RWPE2 (cell line): ENCODE data around the gene COQ8B.

Experiments used
- ATAC-seq: fragments of 200-7000 bp; cut with Tn5 transposase; 3 replicates; pipeline ENCODE4 v1.9.1; 2021; ENCODE audit warnings: low read depth
- DNase-seq: peaks from one replicate; pipeline ENCODE4 v3.0.0-alpha.2; 2020; ENCODE audit warnings: low spot score
- H3K27ac ChIP-seq: fragments of 450-650 bp; 2 replicates; pipeline ENCODE4 v1.5.1; 2017; ENCODE audit warnings: mild to moderate bottlenecking; ENCODE audit not compliant: poor library complexity, severe bottlenecking
- H3K27me3 ChIP-seq: fragments of 250-450 bp; sonication (Bioruptor Pico); 2 replicates; pipeline ENCODE4 v1.5.1; 2021; ENCODE audit warnings: mild to moderate bottlenecking, moderate library complexity; ENCODE audit not compliant: insufficient read depth, poor library complexity, severe bottlenecking
- H3K36me3 ChIP-seq: fragments of 250-450 bp; sonication (Bioruptor Pico); 2 replicates; pipeline ENCODE4 v1.5.1; 2020; ENCODE audit warnings: low read depth, mild to moderate bottlenecking, moderate library complexity
- H3K4me1 ChIP-seq: fragments of 250-450 bp; sonication (Bioruptor Pico); 2 replicates; pipeline ENCODE4 v1.5.1; 2021; ENCODE audit warnings: mild to moderate bottlenecking, moderate library complexity; ENCODE audit not compliant: insufficient read depth, poor library complexity, severe bottlenecking
- H3K4me3 ChIP-seq: fragments of 250-450 bp; sonication (Bioruptor Pico); 2 replicates; pipeline ENCODE4 v1.5.1; 2021; ENCODE audit warnings: mild to moderate bottlenecking, moderate library complexity; ENCODE audit not compliant: severe bottlenecking
- H3K9me3 ChIP-seq: fragments of 250-450 bp; sonication (Bioruptor Pico); 2 replicates; pipeline ENCODE4 v1.5.1; 2021; ENCODE audit warnings: mild to moderate bottlenecking, moderate library complexity; ENCODE audit not compliant: severe bottlenecking
- CTCF ChIP-seq: fragments of 450-650 bp; IDR thresholded peaks from one replicate; pipeline ENCODE4 v1.5.1; 2017; ENCODE audit warnings: mild to moderate bottlenecking, moderate library complexity; ENCODE audit not compliant: poor library complexity, severe bottlenecking

COQ8B gene

DNA sequence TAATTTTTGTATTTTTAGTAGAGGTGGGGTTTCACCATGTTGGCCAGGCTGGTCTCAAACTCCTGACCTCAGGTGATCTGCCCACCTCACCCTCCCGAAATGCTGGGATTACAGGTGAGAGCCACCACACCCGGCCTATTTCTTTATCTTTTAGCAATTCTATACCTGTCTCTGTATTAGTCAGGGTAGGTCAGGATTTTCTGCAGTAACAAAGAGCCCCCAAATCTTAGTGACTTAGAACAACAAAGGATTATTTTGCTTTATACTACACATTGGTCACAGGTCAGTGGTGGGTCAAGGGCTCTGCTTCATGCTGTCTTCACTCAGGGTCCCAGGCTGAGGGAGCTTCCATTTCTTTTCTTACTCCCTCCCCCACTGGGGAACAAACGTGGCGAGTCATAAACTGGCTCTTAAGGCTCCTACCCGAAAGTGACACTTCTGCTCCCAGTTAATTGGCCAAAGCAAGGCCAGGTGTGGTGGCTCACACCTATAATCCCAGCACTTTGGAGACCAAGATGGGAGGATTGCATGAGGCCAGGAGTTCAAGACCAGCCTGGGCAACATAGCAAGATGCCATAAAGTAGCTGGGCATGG, 7.1 kb upstream of the COQ8B start:
- no peaks in the 10 kb centered on the region for H3K9me3 ChIP-seq
- ATAC-seq (no peak), DNase-seq (no peak)
- H3K4me3 ChIP-seq = no peak overlapping the region
- H3K4me1 ChIP-seq = peaks cover 31% of the 10 kb centered on the region
- no peak overlapping the region for H3K27ac ChIP-seq
- H3K36me3 ChIP-seq = peaks cover 92% of the 10 kb centered on the region
- H3K27me3 ChIP-seq = no peaks in the 10 kb centered on the region
- no peak for TF ChIP-seq CTCF

DNA sequence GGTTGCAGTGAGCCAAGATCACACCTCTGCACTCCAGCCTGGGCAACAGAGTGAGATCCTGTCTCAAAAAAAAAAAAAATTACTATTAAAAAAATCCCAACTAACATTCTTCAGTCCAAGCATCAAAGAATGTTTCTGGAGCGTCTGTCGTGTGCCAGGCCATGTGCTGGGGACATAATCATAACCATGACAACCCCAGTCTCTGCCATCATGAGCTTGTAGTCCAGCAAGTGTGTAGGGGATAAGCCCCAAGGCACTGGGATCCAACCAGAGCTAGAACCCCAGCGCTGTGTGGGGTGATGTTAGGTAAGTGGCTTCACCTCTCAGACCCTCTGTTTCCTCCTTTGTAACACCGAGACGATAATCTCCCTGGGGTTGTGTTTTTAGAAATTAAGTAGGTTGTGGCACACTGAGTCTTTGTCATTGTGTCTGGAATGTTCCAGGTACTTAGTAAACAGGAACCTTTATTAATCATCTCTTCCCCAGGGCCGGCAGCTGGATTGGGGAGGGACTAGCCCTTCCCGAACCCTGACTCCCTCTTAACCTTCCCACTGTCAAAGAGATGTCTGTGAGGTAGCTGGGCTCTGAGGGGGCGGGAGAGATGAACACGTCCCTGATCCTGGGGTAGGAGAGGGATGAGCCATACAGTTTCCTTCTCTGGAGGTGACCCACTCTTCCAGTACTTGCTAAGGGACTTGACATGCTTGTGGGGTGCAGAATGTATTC, 5.4 kb upstream of the COQ8B start:
- Histone ChIP-seq H3K27ac (peak overlapping the region; percentile 98), H3K4me1 (peaks cover 31% of the 10 kb centered on the region), H3K9me3 (no peaks in the 10 kb centered on the region), H3K27me3 (no peaks in the 10 kb centered on the region), H3K4me3 (no peak overlapping the region), H3K36me3 (peaks cover 83% of the 10 kb centered on the region)
- ATAC-seq (peak; percentile 37), DNase-seq (no peak)
- TF ChIP-seq CTCF = no peak

- no peak overlapping the region for H3K4me3 ChIP-seq
- ATAC-seq (no peak), DNase-seq (no peak)
- no peak for TF ChIP-seq CTCF
- peaks cover 31% of the 10 kb centered on the region for H3K4me1 ChIP-seq
- no peaks in the 10 kb centered on the region for H3K27me3 ChIP-seq
- no peaks in the 10 kb centered on the region for H3K9me3 ChIP-seq
- H3K36me3 ChIP-seq = peaks cover 73% of the 10 kb centered on the region
- peak overlapping the region; percentile 98 for H3K27ac ChIP-seq
Observed at GRCh38 chr19:40721140-40721486, 4.4 kb upstream of the COQ8B start.

- ATAC-seq (no peak), DNase-seq (no peak)
- peaks cover 31% of the 10 kb centered on the region for H3K4me1 ChIP-seq
Observed at GRCh38 chr19:40719414-40719894, 2.8 kb upstream of the COQ8B start.

More at GRCh38 chr19:40719414-40719894, 2.8 kb upstream of the COQ8B start:
- Histone ChIP-seq H3K4me3 (peak overlapping the region; percentile 85), H3K36me3 (peaks cover 57% of the 10 kb centered on the region), H3K9me3 (no peaks in the 10 kb centered on the region), H3K27ac (peak overlapping the region; percentile 98), H3K27me3 (no peaks in the 10 kb centered on the region)
- TF ChIP-seq CTCF = no peak
